Measurements from ENCODE around the gene TMEM59L. TPM values are rescaled to one million over a fixed set of nuclear protein-coding genes. Genes with fewer than 3 reads are reported as not detected.

TMEM59L gene
- total and polyA plus RNA-seq, 9 of the 15 experiments (the other 6 are each of a cell fraction or from before 2014, with no cell fraction given), result 0.37 TPM; not detected in 8

- TF ChIP-seq KLF13 (tag; IDR thresholded peaks at IDR 0.05; ENCODE audit: borderline replicate concordance, low read depth) (peak; percentile 82; the same call in 1 of the 2 replicates), JUN (IDR thresholded peaks at IDR 0.05; ENCODE audit: borderline replicate concordance, low read depth, low read length) (peak; percentile 87; the same call in 1 of the 2 replicates), JUN (CRISPR knock-in tag; IDR thresholded peaks at IDR 0.05; ENCODE audit: borderline replicate concordance) (peak; percentile 51; the same call in 1 of the 2 replicates), CBX1 (IDR thresholded peaks at IDR 0.05; ENCODE audit: low read depth) (peak; percentile 33; the same call in 1 of the 2 replicates), BHLHE40 (IDR thresholded peaks at IDR 0.05; ENCODE audit: low read length) (peak; percentile 94), POLR2AphosphoS5 (IDR thresholded peaks at IDR 0.05; ENCODE audit: control insufficient read depth, insufficient read depth, low read depth, low read length) (peak; percentile 95), ESRRA (IDR thresholded peaks at IDR 0.05; ENCODE audit: borderline replicate concordance, low read depth) (peak; percentile 91; the same call in 1 of the 2 replicates), UBTF (IDR thresholded peaks at IDR 0.05; ENCODE audit: borderline replicate concordance in 1 of 2, low read depth in 2 of 2, low read length in 2 of 2) (peak; percentile 28 to 81; a peak in 2 of 4 replicates), XRCC3 (IDR thresholded peaks at IDR 0.05) (no peak), ETV1 (tag; conservative IDR thresholded peaks at IDR 0.05; ENCODE audit: low read depth) (peak; percentile 95)
- TF ChIP-seq, protein P1, sequence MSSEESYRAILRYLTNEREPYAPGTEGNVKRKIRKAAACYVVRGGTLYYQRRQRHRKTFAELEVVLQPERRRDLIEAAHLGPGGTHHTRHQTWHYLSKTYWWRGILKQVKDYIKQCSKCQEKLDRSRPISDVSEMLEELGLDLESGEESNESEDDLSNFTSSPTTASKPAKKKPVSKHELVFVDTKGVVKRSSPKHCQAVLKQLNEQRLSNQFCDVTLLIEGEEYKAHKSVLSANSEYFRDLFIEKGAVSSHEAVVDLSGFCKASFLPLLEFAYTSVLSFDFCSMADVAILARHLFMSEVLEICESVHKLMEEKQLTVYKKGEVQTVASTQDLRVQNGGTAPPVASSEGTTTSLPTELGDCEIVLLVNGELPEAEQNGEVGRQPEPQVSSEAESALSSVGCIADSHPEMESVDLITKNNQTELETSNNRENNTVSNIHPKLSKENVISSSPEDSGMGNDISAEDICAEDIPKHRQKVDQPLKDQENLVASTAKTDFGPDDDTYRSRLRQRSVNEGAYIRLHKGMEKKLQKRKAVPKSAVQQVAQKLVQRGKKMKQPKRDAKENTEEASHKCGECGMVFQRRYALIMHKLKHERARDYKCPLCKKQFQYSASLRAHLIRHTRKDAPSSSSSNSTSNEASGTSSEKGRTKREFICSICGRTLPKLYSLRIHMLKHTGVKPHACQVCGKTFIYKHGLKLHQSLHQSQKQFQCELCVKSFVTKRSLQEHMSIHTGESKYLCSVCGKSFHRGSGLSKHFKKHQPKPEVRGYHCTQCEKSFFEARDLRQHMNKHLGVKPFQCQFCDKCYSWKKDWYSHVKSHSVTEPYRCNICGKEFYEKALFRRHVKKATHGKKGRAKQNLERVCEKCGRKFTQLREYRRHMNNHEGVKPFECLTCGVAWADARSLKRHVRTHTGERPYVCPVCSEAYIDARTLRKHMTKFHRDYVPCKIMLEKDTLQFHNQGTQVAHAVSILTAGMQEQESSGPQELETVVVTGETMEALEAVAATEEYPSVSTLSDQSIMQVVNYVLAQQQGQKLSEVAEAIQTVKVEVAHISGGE (CRISPR knock-in tag; IDR thresholded peaks at IDR 0.05), result peak in 1 of 3 experiments; percentile 82; a peak in 1 of 6 replicates
- TF ChIP-seq, protein P2, sequence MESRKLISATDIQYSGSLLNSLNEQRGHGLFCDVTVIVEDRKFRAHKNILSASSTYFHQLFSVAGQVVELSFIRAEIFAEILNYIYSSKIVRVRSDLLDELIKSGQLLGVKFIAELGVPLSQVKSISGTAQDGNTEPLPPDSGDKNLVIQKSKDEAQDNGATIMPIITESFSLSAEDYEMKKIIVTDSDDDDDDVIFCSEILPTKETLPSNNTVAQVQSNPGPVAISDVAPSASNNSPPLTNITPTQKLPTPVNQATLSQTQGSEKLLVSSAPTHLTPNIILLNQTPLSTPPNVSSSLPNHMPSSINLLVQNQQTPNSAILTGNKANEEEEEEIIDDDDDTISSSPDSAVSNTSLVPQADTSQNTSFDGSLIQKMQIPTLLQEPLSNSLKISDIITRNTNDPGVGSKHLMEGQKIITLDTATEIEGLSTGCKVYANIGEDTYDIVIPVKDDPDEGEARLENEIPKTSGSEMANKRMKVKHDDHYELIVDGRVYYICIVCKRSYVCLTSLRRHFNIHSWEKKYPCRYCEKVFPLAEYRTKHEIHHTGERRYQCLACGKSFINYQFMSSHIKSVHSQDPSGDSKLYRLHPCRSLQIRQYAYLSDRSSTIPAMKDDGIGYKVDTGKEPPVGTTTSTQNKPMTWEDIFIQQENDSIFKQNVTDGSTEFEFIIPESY (CRISPR knock-in tag; IDR thresholded peaks at IDR 0.05), result no peak
- TF ChIP-seq, protein P3, sequence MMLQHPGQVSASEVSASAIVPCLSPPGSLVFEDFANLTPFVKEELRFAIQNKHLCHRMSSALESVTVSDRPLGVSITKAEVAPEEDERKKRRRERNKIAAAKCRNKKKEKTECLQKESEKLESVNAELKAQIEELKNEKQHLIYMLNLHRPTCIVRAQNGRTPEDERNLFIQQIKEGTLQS (IDR thresholded peaks at IDR 0.05), result no peak; the same call in 1 of the 2 replicates
- TF ChIP-seq, protein P3 (CRISPR knock-in tag; conservative IDR thresholded peaks at IDR 0.05), result no peak; the same call in 1 of the 2 replicates
Measured at GRCh38 chr19:18571564-18572344, 40.9 kb upstream of the TMEM59L start, which contains the start of gene UBA52 (continued).
